IPS-NIHi11 (cell line): ENCODE measurements around the gene EXOC7.

Experiments
- DNase-seq: peaks from one replicate; pipeline ENCODE4 v3.0.0; 2012; ENCODE audit warnings: mixed read lengths, low spot score

EXOC7 gene

DNA sequence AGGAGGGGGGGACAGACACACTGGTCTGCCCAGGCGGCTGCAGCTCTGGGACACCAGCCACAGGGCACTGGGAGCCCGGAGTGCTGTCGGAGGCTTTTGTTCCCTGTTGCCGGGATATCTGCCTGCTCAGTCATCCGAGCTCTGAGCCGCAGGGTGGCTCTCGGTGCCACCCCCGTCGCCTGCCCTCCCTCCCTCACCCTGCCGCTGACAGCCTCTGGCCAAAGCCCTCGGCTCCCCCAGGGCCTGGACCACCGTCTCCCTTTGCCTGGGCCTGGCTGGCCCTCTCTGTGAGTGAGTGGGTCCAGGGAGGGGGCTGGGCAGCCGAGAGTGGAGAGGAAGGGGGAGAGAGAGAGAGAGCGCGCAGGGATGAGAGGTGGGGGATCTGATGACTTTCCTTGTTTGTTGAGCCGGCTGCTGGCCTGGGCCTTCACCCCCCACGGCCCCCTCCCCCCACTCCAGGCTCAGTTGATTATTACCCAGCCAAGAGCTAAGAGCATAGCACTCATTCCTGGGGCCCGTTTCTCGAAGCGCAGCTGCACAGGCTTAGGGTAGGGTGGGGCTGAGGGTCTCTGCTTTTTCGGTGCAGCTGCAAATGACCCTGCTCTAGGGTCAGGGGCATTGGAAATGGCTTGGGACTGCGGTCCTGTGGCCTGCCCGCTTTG is 34.8 kb upstream of the EXOC7 start:
- peak; percentile 64 for DNase-seq

GRCh38 chr17:76137351-76138233 is 34.0 kb upstream of the EXOC7 start:
- DNase-seq = no peak

GRCh38 chr17:76137001-76137350 is 33.4 kb upstream of the EXOC7 start:
- no peak for DNase-seq

GRCh38 chr17:76136276-76137000 is 32.9 kb upstream of the EXOC7 start:
- DNase-seq = peak; percentile 35

DNA sequence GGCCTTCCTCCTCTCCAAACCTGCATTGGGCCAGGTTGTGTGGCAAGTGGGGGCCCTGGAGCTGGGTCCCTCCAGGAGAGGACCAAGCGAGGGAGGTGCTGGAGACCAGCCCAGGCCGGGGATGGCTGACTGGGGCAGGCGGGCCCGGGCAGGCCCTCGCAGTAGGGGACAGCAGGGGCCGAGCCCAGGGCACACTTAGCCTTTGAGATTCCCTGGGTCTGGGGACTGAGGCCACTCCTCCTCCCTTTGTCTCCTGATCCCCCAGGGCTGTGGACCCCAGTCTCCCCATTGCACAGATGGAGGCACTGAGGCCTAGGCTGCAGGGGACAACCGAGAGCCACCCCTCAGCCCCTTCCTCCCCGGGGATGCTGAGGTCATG is 32.2 kb upstream of the EXOC7 start:
- DNase-seq = no peak

DNA sequence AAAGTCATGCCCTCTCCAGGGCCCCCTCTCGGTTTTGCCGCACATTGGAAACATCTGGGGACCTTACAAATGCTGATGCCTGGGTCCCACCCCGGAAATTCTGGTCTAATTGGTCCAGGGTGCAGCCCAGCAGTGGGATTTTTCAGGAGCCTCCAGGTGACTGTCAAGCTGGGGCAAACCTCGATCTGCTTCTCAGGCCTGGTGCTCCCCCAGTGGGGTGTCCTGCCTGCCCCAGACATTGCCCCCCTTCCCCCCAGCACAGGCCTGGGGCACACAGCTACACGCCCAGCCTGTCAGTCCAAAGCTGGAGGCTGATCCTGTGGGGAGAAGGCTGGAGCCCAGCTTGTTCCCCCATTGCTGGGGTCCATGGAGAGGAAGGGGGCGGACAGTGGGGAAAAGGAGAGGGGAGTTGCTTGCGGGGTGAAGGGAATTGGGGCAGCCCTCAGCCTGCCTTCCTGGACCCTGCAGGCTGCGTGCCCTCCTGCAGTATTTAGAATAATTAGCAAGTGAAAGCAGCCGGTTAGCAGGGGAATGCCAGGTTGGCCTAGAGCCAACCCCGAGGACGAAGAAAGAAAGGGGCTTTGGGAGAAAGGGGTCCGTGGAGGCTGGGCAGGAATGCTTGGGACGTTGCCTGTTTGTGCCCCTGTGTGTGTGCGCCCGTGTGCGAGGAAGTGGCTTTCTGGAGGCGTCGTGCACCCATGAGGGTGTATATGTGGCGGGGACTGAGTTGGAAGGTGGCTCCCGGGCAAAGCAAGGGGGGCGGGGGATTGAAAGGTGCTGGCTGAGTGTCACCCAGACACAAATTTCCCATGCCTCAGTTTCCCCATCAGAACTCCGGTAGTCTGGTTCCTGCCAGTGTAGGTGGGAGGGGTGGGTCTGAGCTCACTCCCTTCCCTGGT is 31.6 kb upstream of the EXOC7 start:
- peak; percentile 53 for DNase-seq

GRCh38 chr17:76132574-76133338 is 29.2 kb upstream of the EXOC7 start:
- peak; percentile 78 for DNase-seq

DNA sequence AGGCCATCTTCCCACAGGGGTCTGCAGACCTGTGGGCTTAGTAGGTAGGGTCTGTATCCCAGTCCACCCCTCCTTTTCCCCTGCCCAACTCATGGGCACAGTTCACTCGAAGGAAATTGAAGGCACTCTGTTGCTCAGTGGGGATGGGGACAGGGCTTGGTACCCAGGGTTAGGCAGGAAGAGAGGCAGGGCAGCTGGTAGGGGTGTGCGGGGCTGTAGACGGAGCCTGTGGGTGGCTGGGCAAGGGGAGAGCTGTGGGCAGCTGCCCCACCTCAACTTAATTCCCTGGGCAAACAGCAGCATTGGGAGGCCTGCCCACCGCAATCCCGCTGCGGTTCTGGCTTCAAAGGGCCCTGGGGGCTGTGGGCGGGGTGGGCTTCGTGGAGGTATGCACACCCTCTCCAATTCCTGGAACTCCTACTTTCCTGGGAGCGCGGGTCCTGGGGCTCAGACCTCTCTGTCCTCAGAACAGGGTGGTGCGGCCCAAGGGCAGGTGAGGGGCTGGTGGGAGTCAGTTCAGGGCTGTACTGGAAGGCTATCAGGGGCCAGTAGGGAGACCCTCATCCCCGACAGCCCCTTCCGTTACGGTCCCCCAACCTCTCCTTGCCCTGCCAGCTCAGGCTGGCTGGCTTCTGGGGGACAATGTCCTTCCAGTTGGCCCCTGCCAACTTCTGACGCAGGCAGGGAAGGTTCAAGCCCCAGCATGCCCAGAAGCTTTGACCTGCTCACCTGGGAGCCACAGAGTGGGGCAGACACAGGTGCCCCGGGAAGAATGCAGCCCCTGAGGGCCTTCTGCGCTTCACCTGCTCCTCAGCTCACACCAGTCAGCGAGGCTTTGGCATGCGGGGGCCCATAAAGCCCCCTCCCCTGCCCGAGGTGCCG is 28.3 kb upstream of the EXOC7 start:
- DNase-seq = no peak

- no peak for DNase-seq
These were observed 27.6 kb upstream of the EXOC7 start for GRCh38 chr17:76131051-76131691.

DNA sequence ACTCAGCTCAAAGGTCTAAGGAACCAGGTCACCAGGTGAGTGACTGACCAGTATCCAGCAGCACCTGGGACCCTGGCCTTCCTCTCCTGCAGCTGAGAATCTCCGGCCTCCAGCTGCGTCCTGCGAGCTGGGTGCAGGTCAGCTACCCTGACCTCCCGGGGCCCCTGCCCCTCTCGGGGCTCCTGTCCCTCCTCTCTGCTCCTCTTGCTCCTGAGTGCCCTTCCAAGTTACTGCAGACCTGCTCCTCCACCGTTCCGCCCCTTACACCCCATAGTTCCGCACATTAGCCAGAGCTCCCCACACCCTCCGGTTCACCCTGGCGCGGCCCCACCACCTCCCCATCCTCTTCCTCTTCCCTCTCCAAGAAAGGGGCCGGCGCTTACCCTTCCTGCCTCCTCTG is 26.9 kb upstream of the EXOC7 start:
- DNase-seq = no peak

- no peak for DNase-seq
These were observed 22.3 kb upstream of the EXOC7 start for GRCh38 chr17:76125922-76126321.

DNA sequence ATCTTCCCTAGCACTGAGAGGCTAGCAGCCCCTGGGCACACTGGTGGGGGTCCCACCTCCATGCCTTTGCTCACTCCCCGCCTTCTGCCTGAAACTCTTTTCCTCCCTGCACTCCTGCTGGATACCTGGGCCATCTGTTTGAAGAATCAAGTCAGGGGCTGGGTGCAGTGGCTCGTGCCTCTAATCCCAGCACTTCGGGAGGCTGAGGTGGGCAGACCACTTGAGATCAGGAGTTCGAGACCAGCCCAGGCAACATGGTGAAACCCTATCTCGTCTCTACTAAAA is 21.7 kb upstream of the EXOC7 start:
- DNase-seq = no peak

DNA sequence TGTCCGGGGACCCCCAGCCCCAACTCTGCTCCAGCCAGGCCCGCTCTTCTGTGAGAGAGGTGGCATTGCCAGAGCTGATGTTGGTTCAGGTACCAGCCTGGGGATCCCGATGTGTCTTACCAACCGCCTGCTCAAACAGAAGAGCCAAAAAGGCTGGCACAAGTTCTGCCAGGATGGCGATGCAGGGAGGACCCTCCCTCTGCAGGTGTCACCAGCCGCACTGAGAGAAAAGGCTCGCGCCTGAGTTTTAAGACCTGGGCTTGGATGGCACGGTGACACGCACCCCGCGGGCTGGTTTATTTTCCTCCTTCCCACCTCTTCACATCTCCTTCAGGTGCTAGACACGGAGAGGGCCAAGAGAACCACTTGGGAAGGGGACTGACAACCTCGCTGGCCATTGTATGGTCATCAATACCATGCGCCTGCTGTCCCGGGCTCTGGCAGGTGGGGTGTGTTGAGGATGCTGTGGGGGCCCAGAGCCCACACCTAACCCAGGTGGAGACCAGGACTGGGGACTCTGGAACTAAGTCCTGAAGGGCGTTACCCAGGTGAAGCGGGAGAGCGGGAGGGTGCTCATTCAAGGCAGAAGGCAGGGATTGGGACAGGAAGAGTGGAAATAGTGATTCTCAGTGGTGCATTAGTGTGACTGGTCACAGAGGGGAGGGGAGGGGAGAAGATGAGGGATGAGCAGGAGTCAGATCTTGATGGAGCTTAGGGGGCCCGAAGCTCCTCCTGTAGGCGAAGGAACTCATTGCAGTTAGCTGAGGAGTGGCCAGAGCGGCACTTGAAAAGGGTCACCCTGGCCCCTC is 21.2 kb upstream of the EXOC7 start:
- DNase-seq = peak; percentile 68

GRCh38 chr17:76123749-76124581 is 20.4 kb upstream of the EXOC7 start:
- no peak for DNase-seq

- no peak for DNase-seq
These were observed 19.6 kb upstream of the EXOC7 start for GRCh38 chr17:76123191-76123499.

DNA sequence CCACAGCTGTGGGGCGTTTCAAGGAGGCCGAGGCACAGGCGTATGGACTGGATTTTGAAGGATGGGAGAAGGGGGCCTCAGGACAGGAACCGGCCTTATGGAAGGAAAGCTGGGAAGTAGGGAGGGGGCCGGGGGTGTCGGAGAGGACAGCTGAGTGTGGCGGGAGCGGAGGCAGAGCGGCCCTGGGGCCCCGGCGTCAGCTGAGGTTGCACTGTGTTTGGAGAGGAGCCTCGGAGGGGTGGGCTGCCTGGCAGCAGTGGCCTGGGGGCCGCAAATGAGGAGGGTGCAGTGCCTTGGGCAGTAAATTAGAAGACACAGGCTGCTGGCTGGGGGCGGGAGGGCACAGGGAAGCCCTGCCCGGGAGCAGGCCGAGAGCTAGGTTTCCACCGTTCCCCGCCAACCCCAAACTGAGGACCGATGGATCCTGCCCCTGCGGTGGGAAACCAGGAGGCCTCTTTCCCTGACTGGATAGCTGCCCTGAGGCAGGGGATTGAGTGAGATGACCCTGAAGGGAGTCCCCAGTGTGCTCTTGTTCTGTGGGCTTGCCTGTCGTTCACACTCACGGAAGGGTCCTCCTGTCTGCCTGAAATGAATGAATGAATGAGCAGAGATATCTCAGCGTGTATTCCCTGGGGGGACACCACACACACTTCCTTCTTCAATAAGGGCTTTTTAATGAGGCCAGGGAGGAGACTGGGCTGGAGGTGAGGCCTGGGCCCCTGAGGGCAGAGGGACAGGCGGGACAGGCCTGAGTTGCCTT is 19.0 kb upstream of the EXOC7 start:
- no peak for DNase-seq

GRCh38 chr17:76121932-76122430 is 18.4 kb upstream of the EXOC7 start:
- DNase-seq = peak; percentile 71
